Astrocyte (in vitro differentiated cells and primary cell): ENCODE measurements around the gene TBC1D9. TPM values are rescaled to one million over a fixed set of nuclear protein-coding genes. Genes with fewer than 3 reads are reported as not detected.

Source experiments
- DNase-seq: peaks from one replicate; pipeline ENCODE4 v3.0.0-alpha.2; 2010; ENCODE audit warnings: low read depth
- FAIRE-seq: peaks from 2 replicates; lab custom pipeline; 2011; peaks lifted over from hg19 to GRCh38; lab: Jason Lieb, UNC
- H2AFZ ChIP-seq: 2 replicates; pipeline ENCODE4 v1.6.0; 2012; ENCODE audit warnings: low read depth, low read length, inconsistent platforms
- H3K27ac ChIP-seq: 2 replicates; pipeline ENCODE4 v1.5.1; 2011; ENCODE audit warnings: low read depth, low read length, inconsistent platforms
- H3K27me3 ChIP-seq: 2 replicates; pipeline ENCODE4 v1.6.0; 2011; ENCODE audit warnings: low read length, inconsistent platforms; ENCODE audit not compliant: insufficient read depth
- H3K36me3 ChIP-seq: 2 replicates; pipeline ENCODE4 v1.5.1; 2011; ENCODE audit warnings: low read length, inconsistent platforms; ENCODE audit not compliant: insufficient read depth
- H3K4me1 ChIP-seq: 2 replicates; pipeline ENCODE4 v1.5.1; 2011; ENCODE audit warnings: low read length, inconsistent platforms; ENCODE audit not compliant: insufficient read depth
- H3K4me2 ChIP-seq: 2 replicates; pipeline ENCODE4 v1.6.0; 2012; ENCODE audit warnings: low read length, inconsistent platforms
- H3K4me3 ChIP-seq: 2 replicates; pipeline ENCODE4 v1.5.1; 2011; ENCODE audit warnings: low read depth, mild to moderate bottlenecking, low read length, inconsistent platforms; ENCODE audit not compliant: insufficient read depth
- H3K79me2 ChIP-seq: 2 replicates; pipeline ENCODE4 v1.6.0; 2012; ENCODE audit warnings: mild to moderate bottlenecking, low read length, inconsistent platforms; ENCODE audit not compliant: insufficient read depth
- H3K9ac ChIP-seq: 2 replicates; pipeline ENCODE4 v1.6.0; 2012; ENCODE audit warnings: mild to moderate bottlenecking, low read length, inconsistent platforms
- H3K9me3 ChIP-seq: 2 replicates; pipeline ENCODE4 v1.5.1; 2012; ENCODE audit warnings: low read depth, mild to moderate bottlenecking, low read length, inconsistent platforms; ENCODE audit not compliant: insufficient read depth
- H4K20me1 ChIP-seq: 2 replicates; pipeline ENCODE4 v1.6.0; 2012; ENCODE audit warnings: low read length, inconsistent platforms; ENCODE audit not compliant: insufficient read depth
- H3K27ac Mint-ChIP-seq: one replicate; pipeline ENCODE4 v1.8.0; 2021; ENCODE audit warnings: mild to moderate bottlenecking, mixed read lengths; ENCODE audit not compliant: unreplicated experiment
- H3K27me3 Mint-ChIP-seq: one replicate; pipeline ENCODE4 v1.8.0; 2021; ENCODE audit warnings: low read depth, mixed read lengths; ENCODE audit not compliant: unreplicated experiment
- H3K36me3 Mint-ChIP-seq: one replicate; pipeline ENCODE4 v1.8.0; 2021; ENCODE audit warnings: low read depth, mixed read lengths; ENCODE audit not compliant: unreplicated experiment
- H3K4me1 Mint-ChIP-seq: one replicate; pipeline ENCODE4 v1.8.0; 2021; ENCODE audit warnings: low read depth, mixed read lengths; ENCODE audit not compliant: unreplicated experiment
- H3K4me3 Mint-ChIP-seq: one replicate; pipeline ENCODE4 v1.8.0; 2021; ENCODE audit warnings: mild to moderate bottlenecking, moderate library complexity, mixed read lengths; ENCODE audit not compliant: unreplicated experiment
- H3K9me3 Mint-ChIP-seq: one replicate; pipeline ENCODE4 v1.8.0; 2021; ENCODE audit warnings: mild to moderate bottlenecking, mixed read lengths; ENCODE audit not compliant: unreplicated experiment
- CTCF ChIP-seq: IDR thresholded peaks from 2 replicates; pipeline ENCODE4 v1.5.1; 2011; ENCODE audit warnings: low read depth, mild to moderate bottlenecking, inconsistent platforms, low read length, moderate library complexity; ENCODE audit not compliant: insufficient read depth
- EZH2 ChIP-seq: IDR thresholded peaks from 2 replicates; pipeline ENCODE4 v1.6.1; 2012; ENCODE audit warnings: mild to moderate bottlenecking, low read length, inconsistent platforms; ENCODE audit not compliant: insufficient read depth
- total RNA-seq: library from RNA; stranded (reverse); gene quantifications from 2 replicates; pipeline ENCODE4 v1.2.1, GENCODE V29; 2021

TBC1D9 gene
- total RNA-seq, 1 donor from 2014 or later = 31.6 TPM

DNA sequence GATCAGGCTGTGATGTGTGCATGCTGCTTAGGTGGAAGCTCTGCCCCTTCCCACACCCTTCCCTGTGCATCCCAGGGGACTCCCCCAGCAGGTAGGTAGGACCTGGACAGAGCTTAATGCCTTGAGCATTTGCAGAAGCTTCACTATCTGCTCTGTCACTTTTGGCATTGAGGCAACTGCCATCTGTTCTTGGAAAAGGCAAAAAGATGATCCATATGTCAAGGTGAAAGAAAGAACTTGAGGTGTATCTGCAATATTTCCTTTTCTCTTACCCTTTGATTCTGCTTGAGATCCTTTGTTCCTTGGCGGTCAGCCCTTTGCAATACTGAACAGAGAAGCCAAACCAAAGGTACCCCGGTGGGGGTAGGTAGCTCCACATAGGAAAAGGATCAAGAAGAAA, 37.1 kb upstream of the TBC1D9 start:
- Histone ChIP-seq H4K20me1 (no peaks in the 10 kb centered on the region), H3K4me1 (no peaks in the 10 kb centered on the region), H2AFZ (no peak overlapping the region), H3K36me3 (no peaks in the 10 kb centered on the region), H3K27me3 (peaks cover 3% of the 10 kb centered on the region), H3K79me2 (no peaks in the 10 kb centered on the region), H3K4me2 (no peak overlapping the region), H3K27ac (no peak overlapping the region), H3K9ac (no peak overlapping the region), H3K9me3 (no peaks in the 10 kb centered on the region), H3K4me3 (no peak overlapping the region)
- FAIRE-seq = no peak
- H3K9me3 Mint-ChIP-seq = no peaks in the 10 kb centered on the region
- H3K27me3 Mint-ChIP-seq = peaks cover 6% of the 10 kb centered on the region
- H3K27ac Mint-ChIP-seq = no peak overlapping the region
- DNase-seq = no peak
- TF ChIP-seq CTCF = no peak
- TF ChIP-seq EZH2 = no peak
- H3K4me1 Mint-ChIP-seq = no peaks in the 10 kb centered on the region
- H3K4me3 Mint-ChIP-seq = no peak overlapping the region
- no peaks in the 10 kb centered on the region for H3K36me3 Mint-ChIP-seq

- peaks cover 8% of the 10 kb centered on the region for H3K27me3 Mint-ChIP-seq
- no peak overlapping the region for H3K27ac ChIP-seq
- no peak overlapping the region for H3K27ac Mint-ChIP-seq
- H3K9ac ChIP-seq = no peak overlapping the region
- no peak overlapping the region for H2AFZ ChIP-seq
- FAIRE-seq (no peak), DNase-seq (no peak)
- no peaks in the 10 kb centered on the region for H3K9me3 ChIP-seq
- H3K9me3 Mint-ChIP-seq = peaks cover 3% of the 10 kb centered on the region
- no peaks in the 10 kb centered on the region for H3K4me1 ChIP-seq
- no peak overlapping the region for H3K4me3 ChIP-seq
- H3K27me3 ChIP-seq = peaks cover 3% of the 10 kb centered on the region
- H3K4me2 ChIP-seq = no peak overlapping the region
- TF ChIP-seq EZH2 = no peak
- no peak for TF ChIP-seq CTCF
- no peak overlapping the region for H3K4me3 Mint-ChIP-seq
- H3K36me3 ChIP-seq = no peaks in the 10 kb centered on the region
- H4K20me1 ChIP-seq = no peaks in the 10 kb centered on the region
- no peaks in the 10 kb centered on the region for H3K4me1 Mint-ChIP-seq
- H3K36me3 Mint-ChIP-seq = no peaks in the 10 kb centered on the region
- H3K79me2 ChIP-seq = no peaks in the 10 kb centered on the region
Measured at GRCh38 chr4:140790765-140791164, 34.6 kb upstream of the TBC1D9 start.

GRCh38 chr4:140790171-140790570, 34.0 kb upstream of the TBC1D9 start:
- H3K27ac Mint-ChIP-seq = no peak overlapping the region
- no peaks in the 10 kb centered on the region for H3K36me3 ChIP-seq
- H3K4me2 ChIP-seq = no peak overlapping the region
- H3K9ac ChIP-seq = no peak overlapping the region
- H2AFZ ChIP-seq = no peak overlapping the region
- no peak overlapping the region for H3K4me3 ChIP-seq
- H3K9me3 Mint-ChIP-seq = peaks cover 3% of the 10 kb centered on the region
- H3K4me3 Mint-ChIP-seq = no peak overlapping the region
- H3K27me3 Mint-ChIP-seq = peaks cover 9% of the 10 kb centered on the region
- DNase-seq (no peak), FAIRE-seq (no peak)
- H3K9me3 ChIP-seq = no peaks in the 10 kb centered on the region
- peaks cover 3% of the 10 kb centered on the region for H3K27me3 ChIP-seq
- H3K36me3 Mint-ChIP-seq = no peaks in the 10 kb centered on the region
- H3K27ac ChIP-seq = no peak overlapping the region
- no peaks in the 10 kb centered on the region for H3K4me1 ChIP-seq
- TF ChIP-seq CTCF (no peak), EZH2 (no peak)
- no peaks in the 10 kb centered on the region for H4K20me1 ChIP-seq
- H3K79me2 ChIP-seq = no peaks in the 10 kb centered on the region
- H3K4me1 Mint-ChIP-seq = no peaks in the 10 kb centered on the region
